AG10803 (cell line): ENCODE results near the gene MUSTN1.

Experiments
- DNase-seq: peaks from one replicate; pipeline ENCODE4 v3.0.0; 2010; ENCODE audit warnings: low read depth
- H3K4me3 ChIP-seq: 2 replicates; pipeline ENCODE4 v1.5.1; 2011; ENCODE audit warnings: mild to moderate bottlenecking, low read length, control low read depth
- TF ChIP-seq, protein P1 (sequence below): conservative IDR thresholded peaks from 2 replicates; pipeline ENCODE4 v1.5.1; 2011; ENCODE audit warnings: mild to moderate bottlenecking, low read length, control low read depth, inconsistent platforms

The MUSTN1 gene

GRCh38 chr3:52877085-52877484 is 42.3 kb upstream of the MUSTN1 start:
- no peak overlapping the region for H3K4me3 ChIP-seq
- DNase-seq, result no peak
- TF ChIP-seq, protein P1, sequence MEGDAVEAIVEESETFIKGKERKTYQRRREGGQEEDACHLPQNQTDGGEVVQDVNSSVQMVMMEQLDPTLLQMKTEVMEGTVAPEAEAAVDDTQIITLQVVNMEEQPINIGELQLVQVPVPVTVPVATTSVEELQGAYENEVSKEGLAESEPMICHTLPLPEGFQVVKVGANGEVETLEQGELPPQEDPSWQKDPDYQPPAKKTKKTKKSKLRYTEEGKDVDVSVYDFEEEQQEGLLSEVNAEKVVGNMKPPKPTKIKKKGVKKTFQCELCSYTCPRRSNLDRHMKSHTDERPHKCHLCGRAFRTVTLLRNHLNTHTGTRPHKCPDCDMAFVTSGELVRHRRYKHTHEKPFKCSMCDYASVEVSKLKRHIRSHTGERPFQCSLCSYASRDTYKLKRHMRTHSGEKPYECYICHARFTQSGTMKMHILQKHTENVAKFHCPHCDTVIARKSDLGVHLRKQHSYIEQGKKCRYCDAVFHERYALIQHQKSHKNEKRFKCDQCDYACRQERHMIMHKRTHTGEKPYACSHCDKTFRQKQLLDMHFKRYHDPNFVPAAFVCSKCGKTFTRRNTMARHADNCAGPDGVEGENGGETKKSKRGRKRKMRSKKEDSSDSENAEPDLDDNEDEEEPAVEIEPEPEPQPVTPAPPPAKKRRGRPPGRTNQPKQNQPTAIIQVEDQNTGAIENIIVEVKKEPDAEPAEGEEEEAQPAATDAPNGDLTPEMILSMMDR, result no peak

DNA sequence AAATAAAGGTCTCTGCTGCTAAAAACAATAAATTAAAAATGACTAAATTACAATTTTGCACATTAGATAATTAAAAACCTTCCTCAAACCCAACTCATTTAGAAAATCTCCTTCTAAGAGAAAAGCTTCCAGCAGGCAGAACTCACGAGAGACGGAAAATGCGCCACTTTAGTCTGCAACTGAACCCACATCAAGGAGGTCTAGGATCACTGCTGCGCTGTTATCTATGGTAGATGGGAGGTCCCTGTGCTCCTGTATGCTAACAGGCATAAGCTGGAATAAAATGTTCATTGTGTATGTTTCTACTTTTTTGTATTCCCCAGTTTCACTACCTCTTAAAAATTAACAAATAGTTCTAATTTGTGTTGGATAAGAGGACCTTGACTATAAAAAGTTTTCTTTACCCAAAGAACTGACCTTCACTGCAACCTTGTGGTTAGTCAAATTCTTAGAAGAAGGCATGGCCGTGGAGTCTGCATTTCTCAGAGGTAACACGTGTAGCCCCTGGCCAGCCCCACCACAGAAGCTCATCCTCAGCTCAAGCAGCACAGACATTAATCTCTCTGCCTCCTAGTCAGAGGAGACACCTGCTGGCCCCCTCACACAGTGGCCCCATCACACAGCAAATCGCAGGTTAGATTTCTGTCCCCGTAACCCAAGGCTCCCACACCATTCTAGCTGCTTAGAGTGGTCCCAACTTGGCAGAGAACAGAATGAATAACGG is 40.2 kb upstream of the MUSTN1 start:
- TF ChIP-seq, protein P1, result no peak
- no peak for DNase-seq
- no peak overlapping the region for H3K4me3 ChIP-seq

- H3K4me3 ChIP-seq, result no peak overlapping the region
- DNase-seq, result no peak
- TF ChIP-seq, protein P1, result no peak
Measured at GRCh38 chr3:52874160-52874701, 39.4 kb upstream of the MUSTN1 start.

GRCh38 chr3:52873433-52874159 is 38.8 kb upstream of the MUSTN1 start:
- peak; percentile 50 for DNase-seq
- TF ChIP-seq, protein P1, result no peak
- H3K4me3 ChIP-seq, result no peak overlapping the region

DNA sequence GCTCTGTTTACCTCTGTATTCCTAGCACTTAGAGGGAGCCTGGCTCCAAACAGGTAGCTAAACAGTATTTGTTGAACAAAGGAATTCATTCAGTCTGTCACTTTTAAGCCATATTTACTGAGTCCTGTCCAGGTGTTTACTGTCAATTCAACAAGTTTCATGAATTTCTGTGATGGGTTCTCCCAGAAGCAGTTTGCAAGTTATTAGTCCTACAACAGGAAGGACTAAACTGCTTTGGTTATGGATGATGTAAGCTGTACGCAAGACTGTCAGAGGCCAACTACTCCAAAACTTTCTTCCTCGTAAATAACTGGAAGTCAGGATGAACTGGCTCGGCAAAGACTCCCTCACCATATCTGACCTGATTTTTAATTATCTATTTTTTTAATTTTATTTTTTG is 37.4 kb upstream of the MUSTN1 start:
- no peak overlapping the region for H3K4me3 ChIP-seq
- DNase-seq, result peak; percentile 55
- TF ChIP-seq, protein P1, result no peak

DNA sequence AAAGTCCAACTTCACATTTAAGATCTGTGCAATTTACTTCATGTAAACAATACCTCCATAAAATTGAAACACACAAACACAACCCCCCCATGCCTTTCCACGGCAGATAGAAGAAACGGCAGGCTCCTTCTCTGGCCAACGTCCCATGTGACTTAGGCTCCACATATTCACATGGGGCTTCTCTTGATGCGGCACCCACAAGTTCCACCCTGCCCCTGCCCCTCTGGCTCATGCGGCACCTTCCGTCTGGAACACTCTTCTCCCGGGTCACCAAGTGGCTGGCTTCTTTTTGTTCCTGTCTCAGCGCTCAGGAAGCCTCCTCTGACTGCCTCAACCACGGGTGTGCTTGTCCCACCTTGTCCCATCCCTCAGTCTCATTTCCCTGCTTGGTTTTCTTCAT is 36.9 kb upstream of the MUSTN1 start:
- TF ChIP-seq, protein P1, result no peak

DNA sequence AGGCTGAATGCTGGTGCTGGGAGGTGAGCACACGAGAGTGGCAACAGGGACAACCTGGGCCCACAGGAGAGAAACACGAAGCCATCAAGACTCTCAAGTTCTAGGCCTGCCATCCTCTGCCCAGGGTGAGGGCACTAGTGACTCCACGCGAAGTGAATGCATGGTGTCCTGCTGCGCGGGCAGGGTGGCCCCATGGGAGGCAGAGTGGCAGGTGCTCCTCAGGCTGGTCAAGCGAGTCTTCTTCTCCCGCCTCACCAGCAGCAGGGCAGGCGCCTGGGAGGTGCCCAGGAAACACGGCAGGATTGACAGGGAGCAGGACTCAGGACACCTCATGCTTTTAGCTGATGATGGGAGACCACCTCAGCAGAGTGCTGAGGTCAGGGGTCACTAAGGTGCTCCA is 35.7 kb upstream of the MUSTN1 start:
- H3K4me3 ChIP-seq, result no peak overlapping the region
- DNase-seq, result no peak
- TF ChIP-seq, protein P1, result no peak

More for the DNA sequence above, 36.9 kb upstream of the MUSTN1 start:
- no peak overlapping the region for H3K4me3 ChIP-seq
- DNase-seq, result no peak
